ENCODE results near the gene SH2D3C.
"Not testable (repeated sequence)": the region's sequence is repeated elsewhere in the genome, so short reads cannot be mapped to it uniquely, and the experiment has no call there.

DNA sequence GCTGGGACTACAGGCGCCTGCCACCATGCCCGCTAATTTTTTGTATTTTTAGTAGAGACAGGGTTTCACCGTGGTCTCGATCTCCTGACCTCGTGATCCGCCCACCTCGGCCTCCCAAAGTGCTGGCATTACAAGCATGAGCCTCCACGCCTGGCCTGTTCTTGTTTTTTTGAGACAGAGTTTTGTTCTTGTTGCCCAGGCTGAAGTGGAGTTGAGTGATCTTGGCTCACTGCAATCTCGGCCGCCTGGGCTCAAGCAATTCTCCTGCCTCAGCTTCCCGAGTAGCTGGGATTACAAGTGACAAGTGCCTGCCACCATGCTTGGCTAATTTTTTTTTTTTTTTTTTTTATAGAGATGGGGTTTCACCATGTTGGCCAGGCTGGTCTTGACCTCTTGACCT lies 21.7 kb downstream of the SH2D3C start:
- not testable (repeated sequence) for TF ChIP-seq ERF (CRISPR knock-in tag; IDR thresholded peaks at IDR 0.05); SUPT5H (IDR thresholded peaks at IDR 0.05); CREB1 (IDR thresholded peaks at IDR 0.05); CREB1 (CRISPR knock-in tag; IDR thresholded peaks at IDR 0.05); SIX5 (IDR thresholded peaks at IDR 0.05; ENCODE audit: borderline replicate concordance in 1 of 2, insufficient read depth in 1 of 2, low read depth in 1 of 2, low read length in 2 of 2); TAF1 (IDR thresholded peaks at IDR 0.05; ENCODE audit: control insufficient read depth, extremely low read depth, insufficient read depth, low read length, severe bottlenecking); FOXP1 (CRISPR knock-in tag; IDR thresholded peaks at IDR 0.05); FOXA1 (IDR thresholded peaks at IDR 0.05; ENCODE audit: borderline replicate concordance); POLR2A (conservative IDR thresholded peaks at IDR 0.05); NRF1 (conservative IDR thresholded peaks at IDR 0.05 in 1 of 2, IDR thresholded peaks at IDR 0.05 in 1 of 2); TCF7L2 (IDR thresholded peaks at IDR 0.05; ENCODE audit: low read depth, low read length)
- TF ChIP-seq, protein P1, sequence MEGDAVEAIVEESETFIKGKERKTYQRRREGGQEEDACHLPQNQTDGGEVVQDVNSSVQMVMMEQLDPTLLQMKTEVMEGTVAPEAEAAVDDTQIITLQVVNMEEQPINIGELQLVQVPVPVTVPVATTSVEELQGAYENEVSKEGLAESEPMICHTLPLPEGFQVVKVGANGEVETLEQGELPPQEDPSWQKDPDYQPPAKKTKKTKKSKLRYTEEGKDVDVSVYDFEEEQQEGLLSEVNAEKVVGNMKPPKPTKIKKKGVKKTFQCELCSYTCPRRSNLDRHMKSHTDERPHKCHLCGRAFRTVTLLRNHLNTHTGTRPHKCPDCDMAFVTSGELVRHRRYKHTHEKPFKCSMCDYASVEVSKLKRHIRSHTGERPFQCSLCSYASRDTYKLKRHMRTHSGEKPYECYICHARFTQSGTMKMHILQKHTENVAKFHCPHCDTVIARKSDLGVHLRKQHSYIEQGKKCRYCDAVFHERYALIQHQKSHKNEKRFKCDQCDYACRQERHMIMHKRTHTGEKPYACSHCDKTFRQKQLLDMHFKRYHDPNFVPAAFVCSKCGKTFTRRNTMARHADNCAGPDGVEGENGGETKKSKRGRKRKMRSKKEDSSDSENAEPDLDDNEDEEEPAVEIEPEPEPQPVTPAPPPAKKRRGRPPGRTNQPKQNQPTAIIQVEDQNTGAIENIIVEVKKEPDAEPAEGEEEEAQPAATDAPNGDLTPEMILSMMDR (IDR thresholded peaks at IDR 0.05 in 2 of 3, conservative IDR thresholded peaks at IDR 0.05 in 1 of 3; ENCODE audit: insufficient read depth in 2 of 3, low read depth in 1 of 3, low read length in 3 of 3) = not testable (repeated sequence)
- TF ChIP-seq, protein P2, sequence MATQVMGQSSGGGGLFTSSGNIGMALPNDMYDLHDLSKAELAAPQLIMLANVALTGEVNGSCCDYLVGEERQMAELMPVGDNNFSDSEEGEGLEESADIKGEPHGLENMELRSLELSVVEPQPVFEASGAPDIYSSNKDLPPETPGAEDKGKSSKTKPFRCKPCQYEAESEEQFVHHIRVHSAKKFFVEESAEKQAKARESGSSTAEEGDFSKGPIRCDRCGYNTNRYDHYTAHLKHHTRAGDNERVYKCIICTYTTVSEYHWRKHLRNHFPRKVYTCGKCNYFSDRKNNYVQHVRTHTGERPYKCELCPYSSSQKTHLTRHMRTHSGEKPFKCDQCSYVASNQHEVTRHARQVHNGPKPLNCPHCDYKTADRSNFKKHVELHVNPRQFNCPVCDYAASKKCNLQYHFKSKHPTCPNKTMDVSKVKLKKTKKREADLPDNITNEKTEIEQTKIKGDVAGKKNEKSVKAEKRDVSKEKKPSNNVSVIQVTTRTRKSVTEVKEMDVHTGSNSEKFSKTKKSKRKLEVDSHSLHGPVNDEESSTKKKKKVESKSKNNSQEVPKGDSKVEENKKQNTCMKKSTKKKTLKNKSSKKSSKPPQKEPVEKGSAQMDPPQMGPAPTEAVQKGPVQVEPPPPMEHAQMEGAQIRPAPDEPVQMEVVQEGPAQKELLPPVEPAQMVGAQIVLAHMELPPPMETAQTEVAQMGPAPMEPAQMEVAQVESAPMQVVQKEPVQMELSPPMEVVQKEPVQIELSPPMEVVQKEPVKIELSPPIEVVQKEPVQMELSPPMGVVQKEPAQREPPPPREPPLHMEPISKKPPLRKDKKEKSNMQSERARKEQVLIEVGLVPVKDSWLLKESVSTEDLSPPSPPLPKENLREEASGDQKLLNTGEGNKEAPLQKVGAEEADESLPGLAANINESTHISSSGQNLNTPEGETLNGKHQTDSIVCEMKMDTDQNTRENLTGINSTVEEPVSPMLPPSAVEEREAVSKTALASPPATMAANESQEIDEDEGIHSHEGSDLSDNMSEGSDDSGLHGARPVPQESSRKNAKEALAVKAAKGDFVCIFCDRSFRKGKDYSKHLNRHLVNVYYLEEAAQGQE (IDR thresholded peaks at IDR 0.05; ENCODE audit: borderline replicate concordance) = not testable (repeated sequence)
- TF ChIP-seq, protein P2 (CRISPR knock-in tag; IDR thresholded peaks at IDR 0.05; ENCODE audit: low read depth) = not testable (repeated sequence)

All from K562 (cell line).